NCI-H2171 (cell line): ENCODE data around the gene APOBEC3C.
"Not testable (repeated sequence)": the region's sequence is repeated elsewhere in the genome, so short reads cannot be mapped to it uniquely, and the experiment has no call there.

Source experiments
- DNase-seq: peaks from one replicate; lab custom pipeline; 2025; lab: John Stamatoyannopoulos, UW

The APOBEC3C gene

DNA sequence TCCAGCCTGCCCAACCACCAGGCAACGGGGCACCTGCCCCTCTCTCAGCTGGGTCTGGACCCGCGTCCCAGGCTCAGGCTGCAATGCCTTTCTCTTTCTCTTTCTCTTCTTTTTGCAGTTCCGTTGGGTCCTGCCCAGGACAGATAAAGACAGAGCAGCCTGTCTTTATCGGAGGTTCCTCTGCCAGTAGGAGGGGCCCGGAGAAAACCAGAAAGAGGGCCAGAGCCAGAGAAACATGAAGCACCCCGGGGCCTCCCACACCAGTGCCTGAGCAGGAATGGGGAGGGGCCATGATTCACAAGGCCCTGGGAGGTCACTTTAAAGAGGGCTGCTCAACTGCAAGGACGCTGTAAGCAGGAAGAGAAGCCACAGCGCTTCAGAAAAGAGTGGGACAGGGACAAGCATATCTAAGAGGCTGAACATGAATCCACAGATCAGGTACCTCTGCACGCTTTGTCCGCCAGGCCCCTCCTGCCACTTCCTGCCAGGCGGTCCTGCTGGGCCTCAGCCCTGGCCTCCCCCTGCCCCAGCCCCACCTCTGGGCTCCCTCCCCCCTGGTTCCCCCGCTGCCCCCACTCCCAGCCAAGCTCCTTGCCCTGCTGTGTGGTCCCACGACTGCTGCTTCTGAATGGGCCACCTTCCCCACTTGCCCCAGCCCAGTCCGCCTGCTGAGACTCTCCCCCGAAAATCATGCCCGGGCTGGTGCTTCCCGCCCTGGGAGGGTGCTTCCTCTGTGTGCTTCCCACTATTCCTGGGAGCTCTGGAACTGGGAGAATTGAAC, at the start of gene APOBEC3C:
Gene APOBEC3C (plus strand): TSS at position 316 of the 781 bp plus-strand sequence. CDS start 106 bp downstream, at position 422.
- DNase-seq: no peak

DNA sequence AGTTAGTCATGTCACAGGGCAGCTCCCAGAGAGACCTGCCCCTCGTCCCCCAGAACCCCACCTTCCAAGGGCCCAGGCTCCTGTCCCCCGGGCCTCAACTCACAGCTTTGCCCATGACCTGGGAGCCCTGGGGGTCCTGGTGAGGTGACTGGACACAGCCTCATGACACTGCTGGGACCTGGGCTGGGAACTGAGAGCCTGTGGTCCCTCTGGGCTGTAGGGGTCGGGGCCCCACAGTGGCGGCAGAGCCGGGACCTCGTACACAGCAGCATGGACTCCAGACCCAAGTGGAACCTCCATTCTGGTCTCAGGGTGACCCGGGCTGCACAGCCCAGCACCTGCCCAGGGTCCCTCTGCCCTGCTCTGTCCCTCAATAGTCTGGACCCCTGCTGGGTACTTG, 49.8 kb upstream of the APOBEC3C start:
- DNase-seq: no peak

DNA sequence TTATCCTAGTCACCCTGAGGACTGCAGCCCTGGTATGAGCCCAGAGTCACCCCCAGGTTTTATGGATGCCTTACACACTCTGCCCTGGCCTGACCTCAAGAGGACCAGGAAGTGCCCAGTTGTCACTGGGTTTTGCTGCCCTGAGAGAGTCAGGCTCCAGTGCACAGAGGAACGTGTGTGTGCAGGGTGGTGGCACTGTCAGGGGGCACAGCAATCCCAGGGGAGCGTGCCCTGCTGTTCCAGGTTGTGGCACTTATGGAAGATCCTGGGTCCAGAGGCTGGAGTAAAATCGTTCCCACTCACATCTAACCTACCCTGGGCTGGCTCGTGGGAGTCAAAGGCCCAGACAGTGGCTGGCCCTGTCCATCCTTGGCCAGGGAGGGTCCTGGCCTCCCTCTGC, 49.1 kb upstream of the APOBEC3C start:
- no peak for DNase-seq

- no peak for DNase-seq
These were observed 48.3 kb upstream of the APOBEC3C start for GRCh38 chr22:38965614-38966379.

DNA sequence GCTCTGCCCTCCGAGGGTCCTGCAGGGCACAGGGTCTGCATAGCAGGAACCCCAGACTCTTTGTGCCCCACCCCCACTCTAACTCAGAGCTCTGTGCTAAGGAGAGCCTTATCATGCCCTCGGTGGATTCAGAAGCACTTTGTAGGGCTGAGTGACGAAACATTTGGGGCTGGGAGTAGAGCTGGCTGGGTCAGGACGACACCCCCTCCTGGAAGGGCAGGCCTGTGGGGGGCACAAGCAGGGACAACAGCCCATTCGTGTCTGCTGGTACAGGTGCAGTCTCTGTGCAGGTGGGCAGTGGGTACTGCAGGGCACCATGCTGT, 47.7 kb upstream of the APOBEC3C start:
- DNase-seq: no peak

DNA sequence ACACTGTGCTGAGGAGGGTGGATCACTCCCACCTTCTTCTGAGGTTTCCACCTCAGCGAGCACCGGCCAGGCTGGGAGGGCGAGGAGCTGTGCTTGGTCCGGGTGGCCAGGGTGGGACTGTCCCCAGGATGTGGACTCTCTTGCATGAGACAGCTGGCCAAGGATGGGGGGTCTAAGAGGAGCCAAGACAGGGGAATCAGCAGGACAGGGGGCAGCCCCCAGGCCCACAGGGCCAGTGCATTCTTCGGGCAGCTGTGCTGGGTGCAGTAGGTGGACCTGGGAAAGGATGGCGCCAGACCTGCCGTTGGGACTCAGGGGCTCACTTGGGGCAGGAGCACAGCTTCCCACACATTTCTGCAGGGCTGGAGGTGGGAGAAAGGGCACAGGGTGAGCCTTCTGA, 47.1 kb upstream of the APOBEC3C start:
- DNase-seq: no peak

GRCh38 chr22:38967451-38968450, 46.3 kb upstream of the APOBEC3C start:
- DNase-seq: no peak

GRCh38 chr22:38968801-38969200, 45.3 kb upstream of the APOBEC3C start:
- no peak for DNase-seq

- DNase-seq: no peak
These were observed 43.5 kb upstream of the APOBEC3C start for GRCh38 chr22:38970551-38970950.

GRCh38 chr22:38971202-38971601, 42.9 kb upstream of the APOBEC3C start:
- DNase-seq: no peak

GRCh38 chr22:38971791-38972190, 42.3 kb upstream of the APOBEC3C start:
- DNase-seq: no peak

DNA sequence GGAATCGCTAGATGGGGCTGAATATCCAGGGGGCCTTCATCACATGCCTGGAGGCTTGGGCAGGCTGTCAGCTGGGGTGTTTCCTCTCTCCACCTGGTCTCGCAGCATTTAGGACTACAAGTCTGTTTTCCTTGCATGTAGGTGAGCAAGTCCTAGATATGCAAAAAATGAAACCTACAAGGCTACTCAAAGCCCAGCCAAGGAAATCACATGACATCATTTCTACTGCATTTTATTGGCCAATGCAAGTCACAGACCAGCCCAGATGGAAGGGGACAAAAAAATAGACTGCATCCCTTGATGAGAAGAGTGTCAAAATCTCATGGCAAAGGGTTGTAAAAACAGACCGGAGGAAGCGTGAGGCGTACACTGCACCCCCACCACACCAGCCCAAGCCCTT, 41.5 kb upstream of the APOBEC3C start:
- no peak for DNase-seq

DNA sequence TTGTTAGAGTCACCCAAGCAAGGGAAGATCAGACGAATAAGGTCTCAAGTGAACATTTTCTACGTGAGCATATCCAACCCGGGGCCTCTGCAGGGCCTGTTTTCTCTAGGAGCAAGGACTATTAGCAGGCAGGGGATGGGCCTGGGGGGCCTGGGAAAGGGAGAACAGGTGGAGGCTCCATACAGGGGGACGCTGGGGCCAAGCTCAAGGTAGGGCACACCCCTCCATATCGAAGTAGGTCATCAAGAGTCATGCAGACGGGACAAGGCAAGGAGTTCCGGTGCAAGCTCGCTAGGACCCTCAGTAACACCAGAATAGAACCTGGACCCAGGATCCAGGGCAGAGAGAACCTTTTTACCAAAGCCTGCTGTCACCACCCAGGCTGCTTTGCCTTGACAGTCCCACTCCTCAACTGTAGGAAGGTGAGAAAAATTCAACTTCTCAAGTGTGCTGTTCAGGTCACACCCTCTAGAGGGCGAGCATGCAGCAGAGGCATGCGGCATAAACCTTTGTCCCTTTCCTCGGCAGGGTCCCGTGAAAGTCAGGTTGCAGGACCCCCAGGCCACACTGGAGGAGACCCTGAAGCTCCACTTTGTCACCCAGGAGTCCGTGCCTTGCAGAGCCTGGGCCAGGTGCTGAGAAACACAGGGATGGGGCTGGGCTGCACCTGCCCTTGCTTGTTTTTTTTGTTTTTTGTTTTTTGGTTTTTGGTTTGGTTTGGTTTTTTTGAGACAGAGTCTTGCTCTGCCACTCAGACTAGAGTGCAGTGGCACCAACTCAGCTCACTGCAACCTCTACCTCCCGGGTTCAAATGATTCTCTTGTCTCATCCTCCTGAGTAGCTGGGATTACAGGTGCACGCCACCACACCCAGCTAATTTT, 40.5 kb upstream of the APOBEC3C start:
- peak; percentile 32 for DNase-seq

DNA sequence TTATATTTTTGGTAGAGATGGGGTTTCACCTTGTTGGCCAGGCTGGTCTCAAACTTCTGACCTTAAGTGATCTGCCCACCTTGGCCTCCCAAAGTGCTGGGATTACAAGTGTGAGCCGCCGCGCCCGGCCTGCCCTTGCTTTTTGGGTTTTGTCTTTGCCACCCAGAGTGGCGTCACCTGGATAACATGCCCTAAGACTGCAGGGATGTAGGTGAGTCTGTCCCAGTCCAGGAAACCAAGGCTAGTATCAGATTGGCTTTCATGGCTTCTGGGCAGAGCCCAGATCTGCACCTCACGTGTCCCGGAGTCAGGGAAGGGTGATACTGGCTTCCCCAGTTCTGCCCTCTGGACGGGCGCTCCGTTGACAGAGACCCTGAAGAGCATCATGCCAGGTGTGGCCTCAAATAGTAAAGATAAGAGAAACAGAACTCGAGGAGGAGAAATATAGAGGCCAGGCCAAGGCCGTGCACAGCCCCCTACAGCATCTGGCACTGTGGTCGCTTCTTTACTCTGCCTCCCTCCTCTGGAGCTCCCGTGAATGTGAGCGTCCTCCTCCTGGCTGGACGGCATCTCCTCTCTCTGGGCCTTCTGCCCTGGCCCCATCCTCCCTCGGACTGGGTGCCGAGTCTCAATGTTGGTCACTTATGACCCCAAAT, 39.8 kb upstream of the APOBEC3C start:
- DNase-seq: no peak

DNA sequence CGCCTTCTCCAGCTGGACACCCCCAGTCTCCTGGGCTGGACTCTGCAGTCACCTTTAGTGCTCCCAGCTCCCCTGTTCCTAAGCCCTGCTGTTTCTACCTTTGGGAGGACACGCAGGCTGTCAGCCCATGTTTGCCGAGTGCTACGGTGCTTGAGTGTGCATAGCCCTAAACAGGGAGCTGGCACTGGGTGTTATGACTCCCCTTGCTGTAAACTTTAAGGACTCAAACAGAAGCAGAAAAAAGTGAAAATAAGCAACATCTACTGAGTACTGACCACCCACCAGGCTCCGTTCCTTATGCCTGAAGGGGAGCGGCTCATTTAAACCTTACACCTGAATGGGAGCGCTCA, 39.3 kb upstream of the APOBEC3C start:
- DNase-seq: no peak

GRCh38 chr22:38977289-38977688, 36.8 kb upstream of the APOBEC3C start:
- DNase-seq: not testable (repeated sequence)

- DNase-seq: not testable (repeated sequence)
These were observed 33.5 kb upstream of the APOBEC3C start for GRCh38 chr22:38980587-38980986.

DNA sequence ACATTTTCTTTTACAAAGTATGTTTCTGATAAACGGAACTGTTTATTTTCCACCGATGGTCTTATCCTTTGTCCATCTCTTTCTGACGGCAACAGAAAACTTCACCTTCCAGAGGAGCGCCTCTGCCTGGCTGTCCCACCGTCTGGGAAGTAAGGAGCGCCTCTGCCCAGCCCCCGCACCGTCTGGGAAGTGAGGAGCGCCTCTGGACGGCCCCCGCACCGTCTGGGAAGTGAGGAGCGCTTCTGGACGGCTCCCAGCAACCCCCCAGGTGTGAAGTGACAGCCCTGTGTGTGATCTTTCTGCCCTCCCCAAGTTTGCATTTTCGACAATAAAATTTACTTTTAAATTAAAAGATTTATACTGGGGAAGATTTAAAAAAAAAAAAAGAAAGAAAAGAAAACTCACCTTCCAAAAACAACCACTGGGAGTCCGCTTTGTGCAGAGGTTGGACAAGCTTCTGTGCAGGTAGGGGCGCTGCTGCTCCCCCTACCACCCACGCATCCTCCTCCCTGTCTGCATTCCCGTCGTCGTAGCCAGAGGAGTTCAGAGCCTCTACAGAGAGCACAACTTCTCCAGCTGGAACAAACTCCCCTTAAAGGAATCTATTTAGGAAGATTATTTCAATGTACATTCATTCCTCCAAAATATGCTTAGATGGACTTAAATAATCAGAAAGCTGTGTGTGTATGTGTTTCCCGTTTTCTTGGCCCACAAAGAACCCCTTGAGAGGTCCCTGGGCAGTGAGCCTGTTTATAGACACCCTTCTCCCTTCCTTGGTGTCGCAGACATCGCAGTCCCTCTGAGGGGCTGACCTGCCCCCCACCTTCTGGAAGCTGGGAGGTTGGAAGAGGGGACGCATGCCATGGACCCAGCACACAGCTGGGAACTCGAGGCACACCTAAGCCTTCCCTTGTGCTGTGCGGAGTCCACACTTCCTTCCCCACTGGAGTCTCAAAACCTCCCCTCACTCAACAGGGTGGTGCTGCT, 32.8 kb upstream of the APOBEC3C start:
- DNase-seq: no peak
